ENCODE results near the gene KRTCAP2. TPM values are rescaled to one million over a fixed set of nuclear protein-coding genes. Genes with fewer than 3 reads are reported as not detected.

The KRTCAP2 gene
- total RNA-seq, 4 donors from 2014 or later, result 76.0 to 146 (median 108) TPM

DNA sequence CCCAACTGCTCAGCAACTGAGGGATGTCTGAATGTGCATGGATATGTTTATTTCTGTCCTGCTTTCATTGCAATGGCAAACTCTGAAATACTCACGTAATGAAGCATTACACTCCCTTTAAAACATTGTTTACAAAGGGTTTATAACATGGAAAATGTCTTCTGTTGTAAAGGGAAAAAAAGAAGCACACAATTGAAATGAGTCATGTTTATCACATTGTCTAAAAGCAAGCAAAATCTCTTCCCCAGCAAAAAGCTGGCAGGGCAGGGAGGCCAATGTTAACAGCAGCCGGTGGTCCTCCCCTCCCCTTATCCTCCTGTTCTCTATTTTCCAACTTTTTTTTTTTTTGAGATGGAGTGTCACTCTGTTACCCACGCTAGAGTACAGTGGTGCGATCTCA is 49.3 kb downstream of the KRTCAP2 start:
- no peak for DNase-seq (ENCODE audit: extremely low spot score)
- H3K4me3 ChIP-seq, result no peak overlapping the region
- H3K27me3 ChIP-seq, result no peaks in the 10 kb centered on the region
- no peak overlapping the region for H3K27ac ChIP-seq (replicated peaks in 1 of 4)
- TF ChIP-seq POLR2AphosphoS5 (IDR thresholded peaks at IDR 0.05), result no peak
- TF ChIP-seq, protein P1, sequence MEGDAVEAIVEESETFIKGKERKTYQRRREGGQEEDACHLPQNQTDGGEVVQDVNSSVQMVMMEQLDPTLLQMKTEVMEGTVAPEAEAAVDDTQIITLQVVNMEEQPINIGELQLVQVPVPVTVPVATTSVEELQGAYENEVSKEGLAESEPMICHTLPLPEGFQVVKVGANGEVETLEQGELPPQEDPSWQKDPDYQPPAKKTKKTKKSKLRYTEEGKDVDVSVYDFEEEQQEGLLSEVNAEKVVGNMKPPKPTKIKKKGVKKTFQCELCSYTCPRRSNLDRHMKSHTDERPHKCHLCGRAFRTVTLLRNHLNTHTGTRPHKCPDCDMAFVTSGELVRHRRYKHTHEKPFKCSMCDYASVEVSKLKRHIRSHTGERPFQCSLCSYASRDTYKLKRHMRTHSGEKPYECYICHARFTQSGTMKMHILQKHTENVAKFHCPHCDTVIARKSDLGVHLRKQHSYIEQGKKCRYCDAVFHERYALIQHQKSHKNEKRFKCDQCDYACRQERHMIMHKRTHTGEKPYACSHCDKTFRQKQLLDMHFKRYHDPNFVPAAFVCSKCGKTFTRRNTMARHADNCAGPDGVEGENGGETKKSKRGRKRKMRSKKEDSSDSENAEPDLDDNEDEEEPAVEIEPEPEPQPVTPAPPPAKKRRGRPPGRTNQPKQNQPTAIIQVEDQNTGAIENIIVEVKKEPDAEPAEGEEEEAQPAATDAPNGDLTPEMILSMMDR (IDR thresholded peaks at IDR 0.05), result no peak
- no peak for TF ChIP-seq EP300 (IDR thresholded peaks at IDR 0.05)
- TF ChIP-seq POLR2A (IDR thresholded peaks at IDR 0.05; ENCODE audit: low read depth), result no peak
- H3K9me3 ChIP-seq, result no peaks in the 10 kb centered on the region
- H3K36me3 ChIP-seq, result no peaks in the 10 kb centered on the region
- intact Hi-C loops (cut with DNase I), result no loop called here
- peaks cover 29 to 33% (median 31%) of the 10 kb centered on the region in 4 donors for H3K4me1 ChIP-seq
- WGBS, result 71% methylated on average over 4 of the region's 4 CpGs

GRCh38 chr1:155122308-155122707 is 50.8 kb downstream of the KRTCAP2 start:
- peaks cover 17 to 31% (median 19%) of the 10 kb centered on the region in 4 donors for H3K4me1 ChIP-seq
- DNase-seq (ENCODE audit: extremely low spot score), result no peak
- H3K9me3 ChIP-seq, result no peaks in the 10 kb centered on the region
- no peak overlapping the region for H3K4me3 ChIP-seq
- TF ChIP-seq, protein P1 (IDR thresholded peaks at IDR 0.05), result no peak
- no peak for TF ChIP-seq POLR2AphosphoS5 (IDR thresholded peaks at IDR 0.05)
- no peak for TF ChIP-seq POLR2A (IDR thresholded peaks at IDR 0.05; ENCODE audit: low read depth)
- TF ChIP-seq EP300 (IDR thresholded peaks at IDR 0.05), result no peak
- H3K36me3 ChIP-seq, result no peaks in the 10 kb centered on the region
- peaks cover 0 to 5% (median 0%) of the 10 kb centered on the region in 4 donors for H3K27me3 ChIP-seq
- intact Hi-C loops (cut with DNase I), result no loop called here
- H3K27ac ChIP-seq (replicated peaks in 1 of 4), result no peak overlapping the region
- WGBS, result 67% methylated on average over 2 of the region's 2 CpGs

GRCh38 chr1:155121249-155121648 is 51.9 kb downstream of the KRTCAP2 start:
- WGBS, result 85% methylated on average over 2 of the region's 2 CpGs
- no peak for TF ChIP-seq EP300 (IDR thresholded peaks at IDR 0.05)
- no peak for TF ChIP-seq POLR2AphosphoS5 (IDR thresholded peaks at IDR 0.05)
- no peak for TF ChIP-seq POLR2A (IDR thresholded peaks at IDR 0.05; ENCODE audit: low read depth)
- TF ChIP-seq, protein P1 (IDR thresholded peaks at IDR 0.05), result no peak

DNA sequence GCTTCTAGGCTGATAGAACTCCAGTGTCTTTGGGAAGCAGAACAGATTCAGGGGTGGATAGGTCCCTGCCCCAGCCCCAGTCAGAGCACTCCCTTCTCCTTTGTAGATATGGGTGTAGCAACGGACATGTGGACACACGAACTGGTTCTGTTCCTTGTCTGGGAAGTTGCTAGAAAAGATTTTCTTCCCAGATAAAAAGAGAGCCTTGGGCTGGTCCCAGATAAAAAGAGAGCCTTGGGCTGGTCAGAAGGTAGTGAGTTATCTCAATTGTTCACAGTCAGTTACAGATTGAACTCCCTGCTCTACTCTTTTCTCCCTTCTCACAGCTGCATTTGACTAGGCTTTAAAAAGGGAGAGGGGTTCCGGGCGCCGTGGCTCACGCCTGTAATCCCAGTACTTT is 52.9 kb downstream of the KRTCAP2 start:
- H3K4me3 ChIP-seq, result no peak overlapping the region
- H3K4me1 ChIP-seq, result peaks cover 0 to 10% (median 0%) of the 10 kb centered on the region in 4 donors
- H3K27me3 ChIP-seq, result peaks cover 0 to 10% (median 0%) of the 10 kb centered on the region in 4 donors
- 69% methylated on average over 6 of the region's 6 CpGs for WGBS
- H3K27ac ChIP-seq (replicated peaks in 1 of 4), result no peak overlapping the region
- DNase-seq (ENCODE audit: extremely low spot score), result no peak
- TF ChIP-seq EP300 (IDR thresholded peaks at IDR 0.05), result no peak
- no peak for TF ChIP-seq POLR2AphosphoS5 (IDR thresholded peaks at IDR 0.05)
- H3K36me3 ChIP-seq, result no peaks in the 10 kb centered on the region
- intact Hi-C loops (cut with DNase I), result no loop called here
- H3K9me3 ChIP-seq, result no peaks in the 10 kb centered on the region

More at GRCh38 chr1:155121249-155121648, 51.9 kb downstream of the KRTCAP2 start:
- no peak for DNase-seq (ENCODE audit: extremely low spot score)
- Histone ChIP-seq H3K4me1 (peaks cover 6 to 20% (median 8%) of the 10 kb centered on the region in 4 donors), H3K36me3 (no peaks in the 10 kb centered on the region), H3K27me3 (peaks cover 0 to 8% (median 0%) of the 10 kb centered on the region in 4 donors), H3K4me3 (no peak overlapping the region), H3K9me3 (no peaks in the 10 kb centered on the region), H3K27ac (replicated peaks in 1 of 4) (no peak overlapping the region)
- intact Hi-C loops (cut with DNase I), result no loop called here

Small RNAs within 50 kb of the gene (small RNA-seq; reads per million reads assigned to genes)
- 0 reads per million in 3 donors for gene HMGN2P18
- 0 reads per million in 3 donors for gene RF00019

Other genes starting within 250 kb of the KRTCAP2 start
- gene PMVK, start 236.6 kb downstream of the KRTCAP2 start, total RNA-seq, result 10 to 100 TPM; 15.9 to 26.2 (median 20.0) TPM
- 100 to 1,000 TPM; 192 to 309 (median 238) TPM for gene PBXIP1, start 217.2 kb downstream of the KRTCAP2 start, total RNA-seq
- 10 to 100 TPM; 20.2 to 35.3 (median 27.7) TPM for gene PYGO2, start 211.5 kb downstream of the KRTCAP2 start, total RNA-seq
- gene SHC1, start 202.6 kb downstream of the KRTCAP2 start, total RNA-seq, result 100 to 1,000 TPM in 1 of 4 donors, 10 to 100 TPM in 3; 60.6 to 101 (median 93.4) TPM
- 10 to 100 TPM; 11.6 to 21.5 (median 18.8) TPM for gene CKS1B, start 198.6 kb downstream of the KRTCAP2 start, total RNA-seq
- gene FLAD1, start 190.0 kb downstream of the KRTCAP2 start, total RNA-seq, result 10 to 100 TPM; 19.5 to 29.6 (median 23.0) TPM
- not detected for gene LENEP, start 179.7 kb downstream of the KRTCAP2 start, total RNA-seq
- gene ZBTB7B, start 170.5 kb downstream of the KRTCAP2 start, total RNA-seq, result 10 to 100 TPM; 50.0 to 68.9 (median 55.8) TPM
- under 1 TPM in 2 of 4 donors, not detected in 2; 0.11 to 0.19 TPM for gene DCST2, start 139.5 kb downstream of the KRTCAP2 start, total RNA-seq
- under 1 TPM in 1 of 4 donors, not detected in 3; 0.42 TPM for gene DCST1, start 139.5 kb downstream of the KRTCAP2 start, total RNA-seq
- 100 to 1,000 TPM in 2 of 4 donors, 10 to 100 TPM in 2; 61.5 to 142 (median 115) TPM for gene ADAM15, start 122.0 kb downstream of the KRTCAP2 start, total RNA-seq
- gene EFNA4, start 109.6 kb downstream of the KRTCAP2 start, total RNA-seq, result 1 to 10 TPM in 3 of 4 donors, under 1 TPM in 1; 0.83 to 4.5 (median 3.2) TPM
- 1 to 10 TPM in 2 of 4 donors, under 1 TPM in 1, not detected in 1; 0.91 to 1.7 (median 1.7) TPM for gene EFNA3, start 94.5 kb downstream of the KRTCAP2 start, total RNA-seq
- gene EFNA1, start 45.4 kb downstream of the KRTCAP2 start, total RNA-seq, result 10 to 100 TPM; 11.2 to 37.3 (median 27.5) TPM
- 10 to 100 TPM; 13.3 to 18.7 (median 15.2) TPM for gene SLC50A1, start 37.5 kb downstream of the KRTCAP2 start, total RNA-seq
- gene DPM3, start 32.8 kb downstream of the KRTCAP2 start, total RNA-seq, result 100 to 1,000 TPM in 2 of 4 donors, 10 to 100 TPM in 2; 54.5 to 176 (median 80.6) TPM
- 1 to 10 TPM in 1 of 4 donors, under 1 TPM in 2, not detected in 1; 0.13 to 1.7 (median 0.17) TPM for gene TRIM46, start 545 bp upstream of the KRTCAP2 start, total RNA-seq
- 10 to 100 TPM; 16.2 to 37.4 (median 23.4) TPM for gene THBS3, start 34.6 kb upstream of the KRTCAP2 start, total RNA-seq
- 10 to 100 TPM; 34.1 to 52.8 (median 38.0) TPM for gene MTX1, start 35.4 kb upstream of the KRTCAP2 start, total RNA-seq
- 10 to 100 TPM; 15.1 to 38.7 (median 22.6) TPM for gene ENTREP3, start 82.2 kb upstream of the KRTCAP2 start, total RNA-seq
- gene SCAMP3, start 89.1 kb upstream of the KRTCAP2 start, total RNA-seq, result 10 to 100 TPM; 33.6 to 56.0 (median 43.5) TPM
- gene CLK2, start 100.2 kb upstream of the KRTCAP2 start, total RNA-seq, result 10 to 100 TPM; 17.6 to 32.0 (median 25.3) TPM
- gene HCN3, start 104.2 kb upstream of the KRTCAP2 start, total RNA-seq, result 1 to 10 TPM; 1.0 to 2.1 (median 1.4) TPM
- not detected for gene PKLR, start 128.1 kb upstream of the KRTCAP2 start, total RNA-seq
- 10 to 100 TPM; 70.2 to 97.2 (median 82.0) TPM for gene FDPS, start 135.6 kb upstream of the KRTCAP2 start, total RNA-seq
- gene RUSC1, start 147.6 kb upstream of the KRTCAP2 start, total RNA-seq, result 10 to 100 TPM; 15.6 to 35.4 (median 27.2) TPM